ENCODE data around the gene IGLL5. TPM values are rescaled to one million over a fixed set of nuclear protein-coding genes. Genes with fewer than 3 reads are reported as not detected.

IGLL5 gene
- total and polyA plus RNA-seq, 11 donors, result 0.23 to 2.6 (median 0.78) TPM; not detected in 4

DNA sequence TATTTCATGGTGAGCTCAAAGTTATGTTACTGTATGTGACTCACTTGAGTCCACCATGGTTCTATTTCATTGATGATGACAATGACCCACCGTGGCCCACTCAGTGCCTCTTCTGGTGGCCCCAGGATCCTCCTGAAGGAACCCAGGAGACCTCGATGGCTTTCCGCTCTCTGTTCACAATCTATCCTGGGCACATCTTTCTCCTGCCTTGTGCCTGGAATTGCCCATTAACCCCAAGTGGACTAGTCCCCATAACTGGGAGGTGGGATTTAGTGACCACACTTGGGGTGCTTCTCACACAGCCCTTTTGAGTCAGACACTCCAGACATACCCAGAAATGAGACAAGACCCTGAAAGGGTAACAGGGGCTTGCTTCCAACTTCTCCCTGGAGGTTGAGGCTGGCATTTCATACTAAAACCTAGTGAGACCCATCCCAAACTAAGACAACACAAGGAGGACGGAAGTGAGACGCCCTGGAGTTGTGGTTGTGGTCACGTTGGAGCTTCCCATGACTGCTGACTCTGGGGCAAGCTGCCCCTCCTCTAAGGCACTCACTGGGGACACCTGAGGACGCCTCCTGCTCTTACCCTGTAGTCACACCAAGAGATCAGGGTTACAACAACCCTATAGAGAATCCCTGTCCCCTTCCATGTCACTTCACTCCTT lies 22.1 kb downstream of the IGLL5 start:
- ATAC-seq, result no peak
- DNase-seq, result no peak
- 65 to 78% (median 70%) methylated on average over 7 of the region's 7 CpGs for WGBS, 4 donors

DNA sequence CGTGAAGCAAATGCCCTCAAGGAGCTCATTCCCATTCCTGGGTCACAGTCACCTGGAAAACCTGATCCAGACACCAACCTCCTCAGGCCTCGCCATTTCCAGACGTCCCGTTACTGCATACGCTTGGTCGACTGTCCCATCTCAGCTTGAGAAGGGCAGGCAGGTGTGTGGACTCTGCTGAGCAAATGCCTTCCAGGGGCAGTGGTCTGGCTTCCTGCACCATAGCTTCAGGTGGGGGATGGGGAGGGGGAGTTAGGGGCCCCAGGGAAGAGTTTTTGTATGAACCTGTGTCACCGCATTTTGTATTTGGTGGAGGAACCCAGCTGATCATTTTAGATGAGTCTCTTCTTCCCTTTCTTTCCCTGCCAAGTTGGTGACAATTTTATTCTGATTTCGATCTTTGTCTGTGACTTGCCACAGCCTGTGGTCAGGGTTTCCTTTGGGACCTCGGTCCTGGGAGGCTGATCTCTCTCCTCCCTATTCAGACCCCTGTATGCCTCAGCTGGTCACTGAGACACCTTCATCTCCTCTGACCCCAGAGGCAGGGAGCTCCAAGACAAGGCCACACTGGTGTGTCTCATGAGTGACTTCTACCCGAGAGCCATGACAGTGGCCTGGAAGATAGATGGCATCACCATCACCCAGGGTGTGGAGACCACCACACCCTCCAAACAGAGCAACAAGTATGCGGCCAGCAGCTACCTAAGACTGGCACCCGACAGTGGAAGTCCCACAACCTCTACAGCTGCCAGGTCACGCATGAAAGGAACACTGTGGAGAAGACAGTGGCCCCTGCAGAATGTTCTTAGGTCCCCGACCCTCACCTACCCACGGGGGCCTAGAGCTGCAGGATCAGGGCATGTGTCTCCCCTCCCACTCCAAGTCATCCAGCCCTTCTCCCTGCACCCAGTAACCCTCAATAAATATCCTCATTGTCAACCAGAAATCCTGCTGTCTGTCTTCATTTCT lies 22.9 kb downstream of the IGLL5 start:
- Histone ChIP-seq H3K27me3 (peaks cover 0 to 7% (median 0%) of the 10 kb centered on the region in 9 donors), H3K36me3 (no peaks in the 10 kb centered on the region), H3K27ac (no peak overlapping the region), H3K4me1 (no peaks in the 10 kb centered on the region), H3K4me3 (no peak overlapping the region), H3K9me3 (no peaks in the 10 kb centered on the region)
- DNase-seq (peak in 1 of 5 donors; percentile 10), ATAC-seq (no peak)
- TF ChIP-seq, protein P1, sequence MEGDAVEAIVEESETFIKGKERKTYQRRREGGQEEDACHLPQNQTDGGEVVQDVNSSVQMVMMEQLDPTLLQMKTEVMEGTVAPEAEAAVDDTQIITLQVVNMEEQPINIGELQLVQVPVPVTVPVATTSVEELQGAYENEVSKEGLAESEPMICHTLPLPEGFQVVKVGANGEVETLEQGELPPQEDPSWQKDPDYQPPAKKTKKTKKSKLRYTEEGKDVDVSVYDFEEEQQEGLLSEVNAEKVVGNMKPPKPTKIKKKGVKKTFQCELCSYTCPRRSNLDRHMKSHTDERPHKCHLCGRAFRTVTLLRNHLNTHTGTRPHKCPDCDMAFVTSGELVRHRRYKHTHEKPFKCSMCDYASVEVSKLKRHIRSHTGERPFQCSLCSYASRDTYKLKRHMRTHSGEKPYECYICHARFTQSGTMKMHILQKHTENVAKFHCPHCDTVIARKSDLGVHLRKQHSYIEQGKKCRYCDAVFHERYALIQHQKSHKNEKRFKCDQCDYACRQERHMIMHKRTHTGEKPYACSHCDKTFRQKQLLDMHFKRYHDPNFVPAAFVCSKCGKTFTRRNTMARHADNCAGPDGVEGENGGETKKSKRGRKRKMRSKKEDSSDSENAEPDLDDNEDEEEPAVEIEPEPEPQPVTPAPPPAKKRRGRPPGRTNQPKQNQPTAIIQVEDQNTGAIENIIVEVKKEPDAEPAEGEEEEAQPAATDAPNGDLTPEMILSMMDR (IDR thresholded peaks at IDR 0.05), result no peak
- TF ChIP-seq POLR2A (IDR thresholded peaks at IDR 0.05), result no peak
- intact Hi-C loops (cut with DNase I), result no loop called here
- WGBS, 4 donors, result 71 to 80% (median 77%) methylated on average over 13 to 15 of the region's 15 CpGs

More for the DNA sequence above, 22.1 kb downstream of the IGLL5 start:
- Histone ChIP-seq H3K27ac (no peak overlapping the region), H3K4me1 (no peaks in the 10 kb centered on the region), H3K4me3 (no peak overlapping the region), H3K9me3 (no peaks in the 10 kb centered on the region), H3K36me3 (no peaks in the 10 kb centered on the region), H3K27me3 (peaks cover 0 to 7% (median 0%) of the 10 kb centered on the region in 9 donors)
- intact Hi-C loops (cut with DNase I), result no loop called here
- TF ChIP-seq POLR2A (IDR thresholded peaks at IDR 0.05), result no peak
- TF ChIP-seq, protein P1 (IDR thresholded peaks at IDR 0.05), result no peak

GRCh38 chr22:22911327-22912134 lies 23.9 kb downstream of the IGLL5 start:
- intact Hi-C loops (cut with DNase I), result no loop called here
- Histone ChIP-seq H3K9me3 (no peaks in the 10 kb centered on the region), H3K27me3 (peaks cover 0 to 7% (median 0%) of the 10 kb centered on the region in 9 donors), H3K27ac (no peak overlapping the region), H3K4me3 (no peak overlapping the region), H3K4me1 (no peaks in the 10 kb centered on the region), H3K36me3 (no peaks in the 10 kb centered on the region)
- peak in 1 of 5 donors; percentile 16 for DNase-seq
- WGBS, 4 donors, result 77 to 80% (median 79%) methylated on average over 15 of the region's 15 CpGs
- no peak for ATAC-seq
- no peak for TF ChIP-seq POLR2A (IDR thresholded peaks at IDR 0.05)

- no peaks in the 10 kb centered on the region for H3K36me3 ChIP-seq
- intact Hi-C loops (cut with DNase I), result no loop called here
- no peak overlapping the region for H3K27ac ChIP-seq
- no peak overlapping the region for H3K4me3 ChIP-seq
- H3K4me1 ChIP-seq, result no peaks in the 10 kb centered on the region
- TF ChIP-seq, protein P1 (IDR thresholded peaks at IDR 0.05), result no peak
- TF ChIP-seq POLR2A (IDR thresholded peaks at IDR 0.05), result no peak
- H3K27me3 ChIP-seq, result peaks cover 0 to 7% (median 0%) of the 10 kb centered on the region in 9 donors
- 76 to 80% (median 77%) methylated on average over 8 of the region's 8 CpGs for WGBS, 4 donors
- ATAC-seq (no peak), DNase-seq (peak in 1 of 5 donors; percentile 10)
- H3K9me3 ChIP-seq, result no peaks in the 10 kb centered on the region
Observed at GRCh38 chr22:22912135-22912987, 24.7 kb downstream of the IGLL5 start.

All from heart left ventricle (tissue), 16 donors.